Measurements from ENCODE around the gene CCN5. TPM values are rescaled to one million over a fixed set of nuclear protein-coding genes. Genes with fewer than 3 reads are reported as not detected.

Gene CCN5
- total and polyA plus RNA-seq, 2 of the 13 experiments (the other 11 are each of a cell fraction or from before 2014, with no cell fraction given): 0.12 TPM; not detected in 1

DNA sequence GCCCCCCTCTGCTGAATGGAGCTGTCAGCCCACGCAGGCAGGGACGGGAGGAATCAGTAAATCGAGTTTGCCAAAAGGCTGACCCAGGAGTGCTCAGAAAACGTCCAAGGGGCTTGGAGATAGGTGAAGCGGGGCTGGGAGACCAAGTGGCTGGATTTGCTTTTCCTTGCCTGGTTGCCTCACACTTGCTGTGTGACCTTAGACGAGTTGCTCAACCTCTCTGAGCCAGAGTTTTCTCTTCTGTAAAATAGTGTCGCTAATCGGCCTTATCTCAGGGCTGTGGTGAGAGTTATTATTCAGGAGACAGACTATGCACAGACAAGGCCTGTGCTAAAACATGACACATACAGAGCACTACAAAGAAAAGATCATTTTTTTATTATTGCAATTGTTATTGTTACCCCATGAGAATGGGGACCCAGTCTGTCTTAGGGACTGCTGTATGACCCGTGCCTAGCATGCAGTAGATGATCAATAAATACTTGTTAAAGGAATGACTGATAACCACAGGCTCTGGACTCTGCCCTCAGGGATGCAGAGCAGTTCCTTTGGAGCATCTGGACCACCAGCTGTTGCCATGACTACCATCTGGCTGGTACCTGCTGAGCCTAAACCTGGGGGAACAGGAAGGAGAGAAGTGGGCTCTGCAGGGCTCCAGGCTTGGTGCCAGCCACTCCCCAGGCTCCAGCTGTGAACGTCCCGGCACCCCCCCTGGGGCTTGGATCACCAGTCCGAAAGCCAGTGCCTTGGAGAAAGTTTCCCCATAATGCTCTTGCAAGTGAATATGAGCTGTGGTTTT is 31.4 kb downstream of the CCN5 start (continued):
- TF ChIP-seq, protein P1, sequence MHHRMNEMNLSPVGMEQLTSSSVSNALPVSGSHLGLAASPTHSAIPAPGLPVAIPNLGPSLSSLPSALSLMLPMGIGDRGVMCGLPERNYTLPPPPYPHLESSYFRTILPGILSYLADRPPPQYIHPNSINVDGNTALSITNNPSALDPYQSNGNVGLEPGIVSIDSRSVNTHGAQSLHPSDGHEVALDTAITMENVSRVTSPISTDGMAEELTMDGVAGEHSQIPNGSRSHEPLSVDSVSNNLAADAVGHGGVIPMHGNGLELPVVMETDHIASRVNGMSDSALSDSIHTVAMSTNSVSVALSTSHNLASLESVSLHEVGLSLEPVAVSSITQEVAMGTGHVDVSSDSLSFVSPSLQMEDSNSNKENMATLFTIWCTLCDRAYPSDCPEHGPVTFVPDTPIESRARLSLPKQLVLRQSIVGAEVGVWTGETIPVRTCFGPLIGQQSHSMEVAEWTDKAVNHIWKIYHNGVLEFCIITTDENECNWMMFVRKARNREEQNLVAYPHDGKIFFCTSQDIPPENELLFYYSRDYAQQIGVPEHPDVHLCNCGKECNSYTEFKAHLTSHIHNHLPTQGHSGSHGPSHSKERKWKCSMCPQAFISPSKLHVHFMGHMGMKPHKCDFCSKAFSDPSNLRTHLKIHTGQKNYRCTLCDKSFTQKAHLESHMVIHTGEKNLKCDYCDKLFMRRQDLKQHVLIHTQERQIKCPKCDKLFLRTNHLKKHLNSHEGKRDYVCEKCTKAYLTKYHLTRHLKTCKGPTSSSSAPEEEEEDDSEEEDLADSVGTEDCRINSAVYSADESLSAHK (CRISPR knock-in tag; IDR thresholded peaks at IDR 0.05; ENCODE audit: borderline replicate concordance): 0 out of 2 replicates have a peak, but pooled peaks have one; percentile 43
- TF ChIP-seq, protein P2, sequence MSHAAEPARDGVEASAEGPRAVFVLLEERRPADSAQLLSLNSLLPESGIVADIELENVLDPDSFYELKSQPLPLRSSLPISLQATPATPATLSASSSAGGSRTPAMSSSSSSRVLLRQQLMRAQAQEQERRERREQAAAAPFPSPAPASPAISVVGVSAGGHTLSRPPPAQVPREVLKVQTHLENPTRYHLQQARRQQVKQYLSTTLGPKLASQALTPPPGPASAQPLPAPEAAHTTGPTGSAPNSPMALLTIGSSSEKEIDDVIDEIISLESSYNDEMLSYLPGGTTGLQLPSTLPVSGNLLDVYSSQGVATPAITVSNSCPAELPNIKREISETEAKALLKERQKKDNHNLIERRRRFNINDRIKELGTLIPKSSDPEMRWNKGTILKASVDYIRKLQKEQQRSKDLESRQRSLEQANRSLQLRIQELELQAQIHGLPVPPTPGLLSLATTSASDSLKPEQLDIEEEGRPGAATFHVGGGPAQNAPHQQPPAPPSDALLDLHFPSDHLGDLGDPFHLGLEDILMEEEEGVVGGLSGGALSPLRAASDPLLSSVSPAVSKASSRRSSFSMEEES (CRISPR knock-in tag; IDR thresholded peaks at IDR 0.05): no peak
- TF ChIP-seq JDP2 (CRISPR knock-in tag; IDR thresholded peaks at IDR 0.05; ENCODE audit: borderline replicate concordance): no peak
- no peak for TF ChIP-seq SIN3B (IDR thresholded peaks at IDR 0.05; ENCODE audit: low read length)
- TF ChIP-seq, protein P3, sequence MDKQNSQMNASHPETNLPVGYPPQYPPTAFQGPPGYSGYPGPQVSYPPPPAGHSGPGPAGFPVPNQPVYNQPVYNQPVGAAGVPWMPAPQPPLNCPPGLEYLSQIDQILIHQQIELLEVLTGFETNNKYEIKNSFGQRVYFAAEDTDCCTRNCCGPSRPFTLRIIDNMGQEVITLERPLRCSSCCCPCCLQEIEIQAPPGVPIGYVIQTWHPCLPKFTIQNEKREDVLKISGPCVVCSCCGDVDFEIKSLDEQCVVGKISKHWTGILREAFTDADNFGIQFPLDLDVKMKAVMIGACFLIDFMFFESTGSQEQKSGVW (CRISPR knock-in tag; IDR thresholded peaks at IDR 0.05; ENCODE audit: borderline replicate concordance): no peak
- TF ChIP-seq TSC22D2 (CRISPR knock-in tag; IDR thresholded peaks at IDR 0.05; ENCODE audit: borderline replicate concordance): no peak
- no peak for TF ChIP-seq ZNF281 (CRISPR knock-in tag; IDR thresholded peaks at IDR 0.05; ENCODE audit: borderline replicate concordance)
- TF ChIP-seq SOX5 (CRISPR knock-in tag; IDR thresholded peaks at IDR 0.05; ENCODE audit: borderline replicate concordance): no peak
- TF ChIP-seq CEBPB (IDR thresholded peaks at IDR 0.05; ENCODE audit: borderline replicate concordance, low read depth, low read length): no peak
- TF ChIP-seq ATF7-NPFF (CRISPR knock-in tag; IDR thresholded peaks at IDR 0.05; ENCODE audit: low read depth): no peak
- TF ChIP-seq MXI1 (IDR thresholded peaks at IDR 0.05; ENCODE audit: borderline replicate concordance, low read depth, low read length): no peak
- no peak for TF ChIP-seq ZNF446 (CRISPR knock-in tag; IDR thresholded peaks at IDR 0.05)
- TF ChIP-seq SNAPC2 (CRISPR knock-in tag; IDR thresholded peaks at IDR 0.05): no peak
- TF ChIP-seq, protein P4, sequence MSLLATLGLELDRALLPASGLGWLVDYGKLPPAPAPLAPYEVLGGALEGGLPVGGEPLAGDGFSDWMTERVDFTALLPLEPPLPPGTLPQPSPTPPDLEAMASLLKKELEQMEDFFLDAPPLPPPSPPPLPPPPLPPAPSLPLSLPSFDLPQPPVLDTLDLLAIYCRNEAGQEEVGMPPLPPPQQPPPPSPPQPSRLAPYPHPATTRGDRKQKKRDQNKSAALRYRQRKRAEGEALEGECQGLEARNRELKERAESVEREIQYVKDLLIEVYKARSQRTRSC (CRISPR knock-in tag; IDR thresholded peaks at IDR 0.05; ENCODE audit: low read depth): no peak
- TF ChIP-seq ZNF687 (CRISPR knock-in tag; IDR thresholded peaks at IDR 0.05): no peak
- TF ChIP-seq SP5 (CRISPR knock-in tag; IDR thresholded peaks at IDR 0.05; ENCODE audit: borderline replicate concordance, low read depth): no peak
